Osteocyte (in vitro differentiated cells): Measurements from ENCODE around the gene CA5B. TPM values are rescaled to one million over a fixed set of nuclear protein-coding genes. Genes with fewer than 3 reads are reported as not detected.

Experiments
- DNase-seq: peaks from one replicate; pipeline ENCODE4 v3.0.0; 2021; ENCODE audit warnings: mixed read lengths; ENCODE audit not compliant: unreplicated experiment; ENCODE audit errors: extremely low spot score
- H3K27ac Mint-ChIP-seq: one replicate; pipeline ENCODE4 v1.8.0; 2021; ENCODE audit warnings: mild to moderate bottlenecking, mixed read lengths; ENCODE audit not compliant: unreplicated experiment
- H3K27me3 Mint-ChIP-seq: one replicate; pipeline ENCODE4 v1.8.0; 2021; ENCODE audit warnings: mixed read lengths; ENCODE audit not compliant: unreplicated experiment
- H3K36me3 Mint-ChIP-seq: one replicate; pipeline ENCODE4 v1.8.0; 2021; ENCODE audit warnings: mixed read lengths; ENCODE audit not compliant: unreplicated experiment
- H3K4me1 Mint-ChIP-seq: one replicate; pipeline ENCODE4 v1.8.0; 2021; ENCODE audit warnings: mixed read lengths; ENCODE audit not compliant: unreplicated experiment
- H3K4me3 Mint-ChIP-seq: one replicate; pipeline ENCODE4 v1.8.0; 2021; ENCODE audit warnings: mild to moderate bottlenecking, moderate library complexity, mixed read lengths; ENCODE audit not compliant: unreplicated experiment
- H3K9me3 Mint-ChIP-seq: one replicate; pipeline ENCODE4 v1.8.0; 2021; ENCODE audit warnings: mixed read lengths; ENCODE audit not compliant: unreplicated experiment
- CTCF ChIP-seq: fragments of 200-600 bp; sonication (generic); IDR thresholded peaks from 2 replicates; pipeline ENCODE4 v1.5.0; 2021; ENCODE audit warnings: antibody characterized with exemption, mild to moderate bottlenecking, moderate library complexity
- total RNA-seq: library from RNA; stranded (reverse); gene quantifications from 2 replicates; pipeline ENCODE4 v1.2.1, GENCODE V29; 2021

CA5B gene
- total RNA-seq, 1 donor from 2014 or later, result 12.1 TPM

- TF ChIP-seq CTCF, result no peak
- H3K4me3 Mint-ChIP-seq, result no peak overlapping the region
- H3K9me3 Mint-ChIP-seq, result no peaks in the 10 kb centered on the region
- H3K27me3 Mint-ChIP-seq, result no peaks in the 10 kb centered on the region
- no peaks in the 10 kb centered on the region for H3K4me1 Mint-ChIP-seq
- H3K27ac Mint-ChIP-seq, result no peak overlapping the region
- DNase-seq, result no peak
- H3K36me3 Mint-ChIP-seq, result peaks cover 45% of the 10 kb centered on the region
These were observed 78.4 kb downstream of the CA5B start for GRCh38 chrX:15816438-15816809.

GRCh38 chrX:15816886-15817285 lies 78.8 kb downstream of the CA5B start:
- Mint-ChIP-seq H3K4me1 (no peaks in the 10 kb centered on the region), H3K9me3 (no peaks in the 10 kb centered on the region), H3K4me3 (no peak overlapping the region), H3K36me3 (peaks cover 47% of the 10 kb centered on the region), H3K27ac (no peak overlapping the region), H3K27me3 (no peaks in the 10 kb centered on the region)
- TF ChIP-seq CTCF, result no peak
- no peak for DNase-seq

- DNase-seq, result no peak
- no peaks in the 10 kb centered on the region for H3K4me1 Mint-ChIP-seq
- H3K9me3 Mint-ChIP-seq, result no peaks in the 10 kb centered on the region
- H3K27me3 Mint-ChIP-seq, result no peaks in the 10 kb centered on the region
- TF ChIP-seq CTCF, result no peak
- H3K4me3 Mint-ChIP-seq, result no peak overlapping the region
- H3K36me3 Mint-ChIP-seq, result peaks cover 46% of the 10 kb centered on the region
- no peak overlapping the region for H3K27ac Mint-ChIP-seq
These were observed 82.3 kb downstream of the CA5B start for GRCh38 chrX:15820106-15821073.

- Mint-ChIP-seq H3K27me3 (no peaks in the 10 kb centered on the region), H3K36me3 (peaks cover 50% of the 10 kb centered on the region), H3K9me3 (no peaks in the 10 kb centered on the region), H3K27ac (peak overlapping the region; percentile 50), H3K4me3 (no peak overlapping the region), H3K4me1 (no peaks in the 10 kb centered on the region)
- DNase-seq, result no peak
- TF ChIP-seq CTCF, result no peak
These were observed 84.9 kb downstream of the CA5B start for GRCh38 chrX:15822922-15823321.

- no peak overlapping the region for H3K4me3 Mint-ChIP-seq
- H3K27me3 Mint-ChIP-seq, result no peaks in the 10 kb centered on the region
- no peaks in the 10 kb centered on the region for H3K4me1 Mint-ChIP-seq
- no peak for DNase-seq
- TF ChIP-seq CTCF, result no peak
- peaks cover 42% of the 10 kb centered on the region for H3K36me3 Mint-ChIP-seq
- H3K27ac Mint-ChIP-seq, result peak overlapping the region; percentile 24
- no peaks in the 10 kb centered on the region for H3K9me3 Mint-ChIP-seq
These were observed 87.9 kb downstream of the CA5B start for GRCh38 chrX:15825936-15826335.
